Testis (tissue), 5 donors: ENCODE measurements around the gene HSPA1L. TPM values are rescaled to one million over a fixed set of nuclear protein-coding genes. Genes with fewer than 3 reads are reported as not detected.
"Not testable (repeated sequence)": the region's sequence is repeated elsewhere in the genome, so short reads cannot be mapped to it uniquely, and the experiment has no call there.

Experiments
- DNase-seq: peaks from one replicate; pipeline ENCODE4 v3.0.0-alpha.2; 2019
- H3K27ac ChIP-seq, 2 donors: fragments of 200-600 bp; sonication (generic); one replicate each; pipeline ENCODE4 v1.5.1; 2019
- H3K27me3 ChIP-seq: fragments of 200-600 bp; sonication (generic); one replicate; pipeline ENCODE4 v1.5.1; 2019
- H3K36me3 ChIP-seq: fragments of 200-600 bp; sonication (generic); one replicate; pipeline ENCODE4 v1.5.1; 2017; ENCODE audit warnings: low read depth; ENCODE audit errors: missing control alignments
- H3K4me1 ChIP-seq: fragments of 200-600 bp; sonication (generic); one replicate; pipeline ENCODE4 v1.5.1; 2019
- H3K4me3 ChIP-seq, 2 donors: fragments of 200-600 bp; sonication (generic); one replicate each; pipeline ENCODE4 v1.5.1; 2017 to 2019
- H3K9me3 ChIP-seq: fragments of 200-600 bp; sonication (generic); one replicate; pipeline ENCODE4 v1.5.1; 2017
- POLR2A ChIP-seq: fragments of 450-650 bp; IDR thresholded peaks from one replicate; pipeline ENCODE4 v1.6.1; 2017; ENCODE audit warnings: antibody characterized with exemption, mild to moderate bottlenecking, moderate library complexity
- WGBS, 2 donors: methylation state at CpG; one replicate each; pipeline ENCODE4 v1.1.5; 2018; 5-methylcytosine and 5-hydroxymethylcytosine counted together
- intact Hi-C: fragments of 100-400 bp; cut with DNase I; formaldehyde crosslinking; loops from one replicate; pipeline ENCODE4 v1.15.1; 2023; ENCODE audit warnings: low total_unique reads
- long read RNA-seq, 2 donors: transcript quantifications; one replicate each; lab custom pipeline, GENCODE V29; 2026
- polyA plus RNA-seq: library from polyadenylated mRNA; stranded (reverse); fragments of 350-450 nt; fragmentation: Illumina TruSeq; extraction: RNeasy Lipid Tissue Mini Kit (QIAGEN cat#74804); gene quantifications from one replicate; pipeline ENCODE4 v1.2.3, GENCODE V29; 2014; ENCODE audit warnings: low read depth, low replicate concordance; ENCODE audit not compliant: insufficient read depth
- total RNA-seq, 2 donors: library from RNA; depleted of rRNA; stranded (reverse); fragments of >200 nt; gene quantifications; one replicate each; pipeline ENCODE4 v1.2.3, GENCODE V29; 2016
- TF ChIP-seq, protein P1 (sequence below), 3 experiments: fragments of 450-650 bp in 2 of 3; fragments of 200-600 bp in 1 of 3; sonication (generic) in 1 of 3; IDR thresholded peaks; one replicate each; pipeline ENCODE4 v1.5.1; 2016 to 2019; ENCODE audit warnings: antibody characterized with exemption in 3 of 3, mild to moderate bottlenecking in 2 of 3, moderate library complexity in 1 of 3

Gene HSPA1L
- total RNA-seq (10 to 100 TPM; 30.3 to 87.9 TPM), polyA plus RNA-seq (103 TPM)
- long read RNA-seq, donor 1, partial matches to known transcripts, result 191 of 191 reads
- long read RNA-seq, donor 1, other reads (novel, unspliced or antisense), result 0 of 191 reads
- long read RNA-seq, donor 2, partial matches to known transcripts, result 97 of 97 reads
- long read RNA-seq, donor 2, other reads (novel, unspliced or antisense), result 0 of 97 reads

DNA sequence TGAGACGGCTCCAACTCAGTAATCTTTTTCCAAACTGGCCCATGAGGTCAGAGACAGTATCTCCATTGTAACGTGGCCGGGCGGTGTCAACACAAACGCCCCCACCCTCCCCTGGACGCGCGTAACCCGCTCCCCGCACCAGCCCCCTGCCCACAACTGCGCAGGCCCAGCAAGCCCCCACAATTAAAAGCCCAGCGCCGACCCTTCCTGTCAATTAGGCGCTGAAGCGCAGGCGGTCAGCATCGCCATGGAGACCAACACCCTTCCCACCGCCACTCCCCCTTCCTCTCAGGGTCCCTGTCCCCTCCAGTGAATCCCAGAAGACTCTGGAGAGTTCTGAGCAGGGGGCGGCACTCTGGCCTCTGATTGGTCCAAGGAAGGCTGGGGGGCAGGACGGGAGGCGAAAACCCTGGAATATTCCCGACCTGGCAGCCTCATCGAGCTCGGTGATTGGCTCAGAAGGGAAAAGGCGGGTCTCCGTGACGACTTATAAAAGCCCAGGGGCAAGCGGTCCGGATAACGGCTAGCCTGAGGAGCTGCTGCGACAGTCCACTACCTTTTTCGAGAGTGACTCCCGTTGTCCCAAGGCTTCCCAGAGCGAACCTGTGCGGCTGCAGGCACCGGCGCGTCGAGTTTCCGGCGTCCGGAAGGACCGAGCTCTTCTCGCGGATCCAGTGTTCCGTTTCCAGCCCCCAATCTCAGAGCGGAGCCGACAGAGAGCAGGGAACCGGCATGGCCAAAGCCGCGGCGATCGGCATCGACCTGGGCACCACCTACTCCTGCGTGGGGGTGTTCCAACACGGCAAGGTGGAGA is at the start of gene HSPA1L, which contains the start of gene HSPA1A:
HSPA1L (minus strand) TSS at position 259 of the 814 bp plus-strand sequence. CDS start 3,311 bp downstream, outside the sequence.
HSPA1A (plus strand) TSS at position 519 of the 814 bp plus-strand sequence; CDS start at position 733, 214 bp downstream.
- H3K36me3 ChIP-seq, result no peaks in the 10 kb centered on the region
- H3K27ac ChIP-seq, result peak within 1 kb of the TSS; percentile 98 to 100
- H3K4me3 ChIP-seq, result peak within 1 kb of the TSS; percentile 39 to 70
- TF ChIP-seq, protein P1, sequence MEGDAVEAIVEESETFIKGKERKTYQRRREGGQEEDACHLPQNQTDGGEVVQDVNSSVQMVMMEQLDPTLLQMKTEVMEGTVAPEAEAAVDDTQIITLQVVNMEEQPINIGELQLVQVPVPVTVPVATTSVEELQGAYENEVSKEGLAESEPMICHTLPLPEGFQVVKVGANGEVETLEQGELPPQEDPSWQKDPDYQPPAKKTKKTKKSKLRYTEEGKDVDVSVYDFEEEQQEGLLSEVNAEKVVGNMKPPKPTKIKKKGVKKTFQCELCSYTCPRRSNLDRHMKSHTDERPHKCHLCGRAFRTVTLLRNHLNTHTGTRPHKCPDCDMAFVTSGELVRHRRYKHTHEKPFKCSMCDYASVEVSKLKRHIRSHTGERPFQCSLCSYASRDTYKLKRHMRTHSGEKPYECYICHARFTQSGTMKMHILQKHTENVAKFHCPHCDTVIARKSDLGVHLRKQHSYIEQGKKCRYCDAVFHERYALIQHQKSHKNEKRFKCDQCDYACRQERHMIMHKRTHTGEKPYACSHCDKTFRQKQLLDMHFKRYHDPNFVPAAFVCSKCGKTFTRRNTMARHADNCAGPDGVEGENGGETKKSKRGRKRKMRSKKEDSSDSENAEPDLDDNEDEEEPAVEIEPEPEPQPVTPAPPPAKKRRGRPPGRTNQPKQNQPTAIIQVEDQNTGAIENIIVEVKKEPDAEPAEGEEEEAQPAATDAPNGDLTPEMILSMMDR (IDR thresholded peaks at IDR 0.05), result no peak
- TF ChIP-seq POLR2A, result peak; percentile 100
- intact Hi-C loops, result no loop called here
- H3K9me3 ChIP-seq, result no peaks in the 10 kb centered on the region
- H3K4me1 ChIP-seq, result peaks cover 12% of the 10 kb centered on the region
- 0 to 1% methylated on average over 14 to 52 of the region's 56 CpGs for WGBS, 2 donors
- peak; percentile 95 for DNase-seq
- H3K27me3 ChIP-seq, result no peaks in the 10 kb centered on the region

DNA sequence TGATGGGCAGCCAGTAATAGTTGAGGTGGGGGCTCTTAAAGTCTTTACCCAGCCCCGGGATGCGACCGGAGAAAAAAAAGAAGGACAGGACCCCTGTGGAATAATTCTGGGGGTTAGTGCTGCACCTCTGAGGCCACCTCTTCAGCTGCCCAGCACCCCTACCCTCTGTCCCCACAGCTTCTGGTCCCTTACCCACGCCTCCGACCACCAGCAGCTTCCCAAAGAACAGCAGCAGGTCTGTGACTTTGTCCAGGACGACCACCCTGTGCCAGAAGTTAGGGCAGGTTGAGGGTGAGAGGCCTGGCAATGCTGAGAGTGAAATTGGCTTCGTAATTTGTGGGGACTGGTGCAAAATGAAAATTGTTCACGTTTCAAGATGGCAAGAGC is 49.7 kb upstream of the HSPA1L start:
- H3K9me3 ChIP-seq, result no peaks in the 10 kb centered on the region
- no peaks in the 10 kb centered on the region for H3K36me3 ChIP-seq
- no peak overlapping the region for H3K4me3 ChIP-seq
- DNase-seq, result no peak
- H3K27me3 ChIP-seq, result no peaks in the 10 kb centered on the region
- TF ChIP-seq, protein P1 (IDR thresholded peaks at IDR 0.05), result no peak
- TF ChIP-seq POLR2A, result no peak
- intact Hi-C loops, result no loop called here
- WGBS, 2 donors, result 81 to 85% methylated on average over 8 of the region's 8 CpGs
- H3K4me1 ChIP-seq, result peaks cover 18% of the 10 kb centered on the region
- H3K27ac ChIP-seq, result no peak overlapping the region

DNA sequence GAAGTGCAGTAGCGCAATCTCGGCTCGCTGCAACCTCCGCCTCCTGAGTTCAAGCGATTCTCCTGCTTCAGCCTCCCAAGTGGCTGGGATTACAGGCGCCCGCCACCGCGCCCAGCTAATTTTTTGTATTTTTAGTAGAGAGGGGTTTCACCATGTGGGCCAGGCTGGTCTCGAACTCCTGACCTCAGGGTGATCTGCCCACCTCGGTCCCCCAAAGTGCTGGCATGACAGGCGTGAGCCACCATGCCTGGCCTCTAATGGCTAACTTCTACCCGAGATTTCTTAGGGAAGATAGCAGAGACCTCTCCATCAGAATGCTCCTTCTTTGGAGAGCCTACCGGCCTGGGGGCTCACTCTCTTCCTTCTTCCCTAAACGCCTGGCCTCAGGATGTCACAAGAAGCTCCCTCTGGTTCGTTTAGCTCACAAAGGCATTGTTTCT is 49.1 kb upstream of the HSPA1L start:
- peak overlapping the region in 1 of 2 donors; percentile 81 for H3K27ac ChIP-seq
- WGBS, 2 donors, result 12 to 19% methylated on average over 16 of the region's 16 CpGs
- H3K36me3 ChIP-seq, H3K9me3 ChIP-seq, intact Hi-C loops, H3K27me3 ChIP-seq, DNase-seq: not testable (repeated sequence)
- H3K4me1 ChIP-seq, result peaks cover 18% of the 10 kb centered on the region
- peak overlapping the region; percentile 62 to 88 for H3K4me3 ChIP-seq

DNA sequence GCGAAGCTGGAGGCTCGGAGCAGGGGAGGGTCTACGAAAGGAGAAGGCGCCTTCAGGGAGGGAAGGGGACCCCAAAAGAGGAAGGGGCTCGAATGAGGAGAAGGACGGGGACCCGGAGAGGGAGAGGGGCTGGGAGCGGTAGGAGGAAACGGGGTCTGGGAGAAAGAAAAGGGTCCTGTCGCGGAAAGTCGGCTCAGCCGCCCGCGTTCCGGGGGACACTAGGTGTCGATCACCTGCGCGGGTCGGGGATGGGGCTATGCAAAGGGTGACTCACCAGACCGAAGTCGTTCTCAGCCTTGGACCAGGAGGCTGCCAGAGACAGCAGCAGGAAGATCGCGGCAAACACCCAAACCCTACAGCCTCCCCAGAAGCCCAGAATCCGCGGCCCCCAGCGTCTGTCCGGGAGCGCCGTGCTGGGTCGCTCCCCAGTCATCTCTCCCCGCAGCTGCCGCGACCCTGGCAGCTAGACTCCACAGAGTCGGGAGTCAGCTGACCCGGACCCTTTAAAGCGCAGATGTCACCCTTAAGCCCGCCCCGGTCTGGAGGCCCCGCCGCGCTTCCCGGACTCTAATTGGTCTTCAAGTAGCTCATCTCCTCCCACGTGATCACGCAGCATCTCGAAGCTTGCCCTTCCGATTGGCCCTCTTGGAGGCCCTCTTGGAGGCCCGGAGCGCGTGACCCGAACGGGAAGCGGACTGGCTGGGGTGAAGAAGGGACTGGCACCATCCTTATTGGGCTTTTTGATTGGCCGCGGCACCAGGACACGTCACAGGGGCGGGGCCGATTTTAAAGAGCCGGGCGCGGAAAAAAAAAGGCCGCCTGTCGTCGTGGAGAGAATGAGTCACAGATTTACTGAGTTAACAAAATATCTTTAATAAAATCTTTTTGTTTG is 47.5 kb upstream of the HSPA1L start, which contains the start of gene NEU1:
NEU1 (minus strand) TSS at position 478 of the 892 bp plus-strand sequence; CDS start at position 433, 45 bp downstream.
- WGBS, 2 donors, result 0 to 1% methylated on average over 59 to 64 of the region's 64 CpGs
- peak; percentile 97 for TF ChIP-seq POLR2A
- TF ChIP-seq, protein P1 (IDR thresholded peaks at IDR 0.05), result peak in 1 of 3 experiments; percentile 25

More for the DNA sequence above, 47.5 kb upstream of the HSPA1L start, which contains the start of gene NEU1:
- Histone ChIP-seq H3K4me3 (peak within 1 kb of the TSS; percentile 62 to 88), H3K9me3 (no peaks in the 10 kb centered on the region), H3K36me3 (no peaks in the 10 kb centered on the region), H3K4me1 (peaks cover 18% of the 10 kb centered on the region), H3K27me3 (no peaks in the 10 kb centered on the region), H3K27ac (peak within 1 kb of the TSS; percentile 82 to 93)
- peak; percentile 100 for DNase-seq
- intact Hi-C loops, result no loop called here
